Natural killer cell treated with Interleukin-12 subunit alpha and Interleukin-12 subunit beta and Interleukin-15 and Interleukin-18, amount 100 ng/mL, for 72 hours (primary cell): ENCODE results near the gene HJURP. TPM values are rescaled to one million over a fixed set of nuclear protein-coding genes. Genes with fewer than 3 reads are reported as not detected.

Experiments used
- ATAC-seq, 2 donors: fragments of 150-1000 bp; cut with Tn5 transposase in 1 of 2; sonication (Bioruptor Pico), chemical (Tn5 transposase) in 1 of 2; 2 replicates each; pipeline ENCODE4 v1.10.0; 2021
- DNase-seq: peaks from one replicate; pipeline ENCODE4 v3.0.0; 2022; ENCODE audit warnings: low spot score
- H3K27ac Mint-ChIP-seq, 2 donors: 1 replicate in 1 of 2; 2 replicates in 1 of 2; pipeline ENCODE4 v1.8.0; 2022; ENCODE audit warnings: mixed read lengths in 2 of 2, mild to moderate bottlenecking in 1 of 2, moderate library complexity in 1 of 2
- H3K27me3 Mint-ChIP-seq, 2 donors: 1 replicate in 1 of 2; 2 replicates in 1 of 2; pipeline ENCODE4 v1.8.0; 2022; ENCODE audit warnings: mixed read lengths in 2 of 2
- H3K36me3 Mint-ChIP-seq: one replicate; pipeline ENCODE4 v1.8.0; 2022; ENCODE audit warnings: mixed read lengths
- H3K4me1 Mint-ChIP-seq, 2 donors: 1 replicate in 1 of 2; 2 replicates in 1 of 2; pipeline ENCODE4 v1.8.0; 2022; ENCODE audit warnings: low read depth in 2 of 2, mixed read lengths in 2 of 2, mild to moderate bottlenecking in 1 of 2
- H3K4me3 Mint-ChIP-seq: one replicate; pipeline ENCODE4 v1.8.0; 2022; ENCODE audit warnings: mixed read lengths
- H3K9me3 Mint-ChIP-seq: 2 replicates; pipeline ENCODE4 v1.8.0; 2022; ENCODE audit warnings: mixed read lengths
- total RNA-seq, 2 donors: library from RNA; stranded (reverse); gene quantifications; one replicate each; pipeline ENCODE4 v1.2.3, GENCODE V29; 2022

HJURP gene
- total RNA-seq, 2 donors from 2014 or later, result 35.6 to 76.6 TPM

DNA sequence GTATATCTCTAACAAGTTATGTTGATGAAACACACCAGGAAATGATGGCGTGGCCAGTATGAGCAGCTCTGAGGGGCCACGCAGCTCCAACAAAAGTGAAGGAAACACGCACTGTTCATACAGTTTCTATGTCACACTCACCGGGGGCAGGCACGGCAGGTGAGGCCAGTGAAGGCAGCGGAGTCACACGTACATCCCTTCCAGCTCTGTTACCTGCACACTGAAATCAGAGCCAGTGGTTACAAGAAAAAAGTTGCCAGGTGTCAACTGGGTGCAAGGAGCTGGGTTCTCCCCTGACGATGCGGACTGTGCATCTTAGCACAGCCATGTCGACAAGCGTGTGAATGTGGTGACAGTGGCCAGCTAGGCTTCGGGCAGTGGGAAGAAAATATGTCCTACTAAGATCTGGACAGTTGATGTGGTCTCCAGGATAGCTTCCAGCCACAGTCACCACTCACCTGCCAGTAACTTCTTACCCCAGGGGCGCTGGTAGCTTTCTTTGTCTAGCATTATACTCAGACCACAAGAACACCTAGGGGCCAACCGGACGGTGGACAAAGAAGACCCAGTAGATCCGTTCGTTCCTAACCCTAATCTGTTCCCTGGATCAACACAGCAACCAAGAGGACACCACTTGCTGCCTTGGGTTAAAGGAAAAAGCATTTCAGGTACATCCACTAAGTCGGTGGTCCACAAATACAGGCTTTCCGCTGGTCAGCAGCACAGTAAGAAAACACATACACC is 10.1 kb downstream of the HJURP start:
- no peak overlapping the region for H3K27ac Mint-ChIP-seq
- DNase-seq (no peak), ATAC-seq (peak in 1 of 2 donors; percentile 16)
- H3K4me1 Mint-ChIP-seq, result peaks cover 0 to 9% of the 10 kb centered on the region in 2 donors
- H3K9me3 Mint-ChIP-seq, result no peaks in the 10 kb centered on the region
- no peaks in the 10 kb centered on the region for H3K27me3 Mint-ChIP-seq
- H3K4me3 Mint-ChIP-seq, result no peak overlapping the region
- peaks cover 14% of the 10 kb centered on the region for H3K36me3 Mint-ChIP-seq

DNA sequence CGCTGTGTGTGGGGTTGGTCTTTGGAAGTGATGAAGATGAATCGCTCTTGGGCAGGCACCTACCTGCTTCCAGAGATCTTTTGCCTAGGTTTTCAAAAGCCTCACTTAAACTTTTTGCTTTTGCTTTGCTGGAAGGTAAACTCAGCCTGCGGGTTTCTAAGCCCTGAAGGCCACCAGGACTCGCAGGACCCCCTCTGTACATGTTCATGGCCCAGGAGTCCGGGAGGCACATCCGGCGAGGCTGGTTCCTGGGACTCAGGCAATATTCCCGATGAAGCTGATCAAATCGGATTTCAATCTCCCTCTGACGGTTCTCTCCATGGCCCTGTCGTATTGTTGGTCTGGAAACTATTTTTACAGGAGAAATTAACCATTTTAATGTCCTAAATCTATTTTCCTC is 13.2 kb downstream of the HJURP start:
- DNase-seq, result no peak

DNA sequence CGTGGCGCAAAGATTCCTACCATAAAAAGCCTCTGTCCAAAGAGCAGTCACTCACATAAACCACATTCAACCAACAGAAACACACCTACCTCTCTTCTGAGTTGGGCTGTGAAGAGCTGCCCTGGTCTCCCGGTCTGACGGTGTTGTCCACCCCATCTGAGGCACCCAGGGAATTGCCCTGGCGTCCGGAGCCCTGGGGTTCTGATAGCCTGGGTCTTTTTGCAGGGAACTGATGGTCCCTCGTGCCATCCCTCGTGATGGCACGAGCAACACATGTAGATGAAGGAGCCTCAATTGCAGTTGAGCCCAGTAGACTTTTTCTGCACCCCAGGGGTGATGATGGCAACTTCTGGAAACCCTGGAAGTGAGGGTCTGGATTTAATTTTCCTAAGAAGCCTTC is 13.8 kb downstream of the HJURP start:
- no peaks in the 10 kb centered on the region for H3K27me3 Mint-ChIP-seq
- H3K27ac Mint-ChIP-seq, result no peak overlapping the region
- peaks cover 16% of the 10 kb centered on the region for H3K36me3 Mint-ChIP-seq
- ATAC-seq (no peak), DNase-seq (no peak)
- no peak overlapping the region for H3K4me3 Mint-ChIP-seq
- H3K9me3 Mint-ChIP-seq, result no peaks in the 10 kb centered on the region
- peaks cover 3 to 13% of the 10 kb centered on the region in 2 donors for H3K4me1 Mint-ChIP-seq

More for the DNA sequence above, 13.2 kb downstream of the HJURP start:
- H3K27me3 Mint-ChIP-seq, result no peaks in the 10 kb centered on the region
- H3K4me1 Mint-ChIP-seq, result peaks cover 3 to 13% of the 10 kb centered on the region in 2 donors
- no peaks in the 10 kb centered on the region for H3K9me3 Mint-ChIP-seq
- H3K36me3 Mint-ChIP-seq, result peaks cover 16% of the 10 kb centered on the region
- no peak overlapping the region for H3K27ac Mint-ChIP-seq
- no peak for ATAC-seq
- H3K4me3 Mint-ChIP-seq, result no peak overlapping the region

DNA sequence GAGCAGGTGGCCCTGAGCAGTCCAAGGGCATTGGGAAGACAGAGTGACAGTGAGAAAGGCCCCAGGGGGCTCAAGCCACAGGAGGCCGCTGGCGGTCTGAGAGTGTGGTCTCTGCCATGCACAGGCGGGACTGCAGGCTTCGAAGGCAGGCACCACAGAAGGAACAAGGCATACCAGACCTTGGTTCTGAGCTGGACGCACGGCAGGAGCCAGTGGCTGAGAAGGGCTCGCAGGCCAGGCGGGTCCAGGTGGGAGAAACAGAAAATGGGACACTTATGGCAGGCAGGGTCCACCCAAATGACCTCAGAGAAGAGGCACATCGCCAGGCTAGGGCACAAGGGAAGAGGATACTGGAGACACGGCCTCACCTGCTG is 14.9 kb downstream of the HJURP start:
- no peaks in the 10 kb centered on the region for H3K9me3 Mint-ChIP-seq
- peaks cover 16% of the 10 kb centered on the region for H3K36me3 Mint-ChIP-seq
- no peak overlapping the region for H3K4me3 Mint-ChIP-seq
- ATAC-seq (peak; percentile 25 to 33), DNase-seq (no peak)
- peaks cover 3 to 13% of the 10 kb centered on the region in 2 donors for H3K4me1 Mint-ChIP-seq
- H3K27ac Mint-ChIP-seq, result no peak overlapping the region
- no peaks in the 10 kb centered on the region for H3K27me3 Mint-ChIP-seq

DNA sequence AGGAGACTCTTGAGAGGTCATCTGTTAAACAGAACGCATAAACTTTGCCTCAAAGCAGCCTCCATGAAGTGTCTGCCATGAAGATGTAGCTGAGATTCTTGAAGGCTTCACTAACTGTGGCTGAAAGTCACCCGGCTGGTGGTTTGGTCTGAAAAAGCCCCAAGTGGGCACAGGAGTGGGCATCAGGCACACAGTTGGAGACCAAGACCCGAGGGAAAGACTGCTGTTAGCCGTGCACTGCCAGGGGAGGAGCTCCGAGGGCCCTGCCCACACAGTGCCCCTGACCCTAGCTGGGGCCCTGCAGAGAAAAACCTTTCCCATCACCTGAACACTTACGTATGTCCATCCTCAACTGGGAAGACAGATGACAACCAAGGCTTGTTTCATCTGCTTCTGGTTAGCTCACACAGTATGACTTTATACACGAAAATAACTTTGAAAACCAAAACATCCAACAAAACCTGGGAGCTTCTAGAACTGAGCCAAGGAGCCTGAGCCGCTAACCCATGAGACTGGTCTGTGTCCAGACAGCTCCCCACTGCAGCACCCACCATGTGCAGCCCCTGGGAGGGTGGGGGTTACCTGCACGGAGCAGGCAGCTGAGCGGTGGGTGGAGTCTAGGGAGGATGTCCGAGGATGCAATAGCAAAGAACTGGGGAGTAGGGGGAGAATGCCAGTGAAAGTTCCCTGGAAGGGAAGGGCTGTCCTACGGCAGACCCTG is 15.4 kb downstream of the HJURP start:
- DNase-seq (no peak), ATAC-seq (peak; percentile 27 to 53)
- Mint-ChIP-seq H3K9me3 (no peaks in the 10 kb centered on the region), H3K36me3 (peaks cover 14% of the 10 kb centered on the region), H3K4me1 (peaks cover 3 to 13% of the 10 kb centered on the region in 2 donors), H3K4me3 (no peak overlapping the region), H3K27ac (no peak overlapping the region), H3K27me3 (no peaks in the 10 kb centered on the region)

DNA sequence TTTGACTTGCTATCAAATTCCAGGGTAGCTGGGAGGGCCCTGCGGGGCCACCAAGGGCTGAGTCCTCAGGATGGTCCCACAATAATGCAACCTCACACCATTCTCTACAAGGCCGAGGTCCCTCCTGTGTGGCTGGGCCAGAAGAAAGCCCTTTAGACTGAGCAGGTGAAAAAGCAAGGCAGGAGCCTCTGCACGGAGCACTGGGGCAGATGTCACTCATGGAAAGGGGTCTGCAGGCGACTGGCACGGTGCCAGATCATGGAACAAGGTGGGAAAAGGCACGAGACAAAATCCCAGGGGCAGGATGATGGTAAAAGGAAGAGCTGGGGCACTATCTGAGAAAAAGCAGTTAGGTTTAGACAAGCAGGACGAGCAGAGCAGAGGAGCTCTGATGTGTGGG is 16.1 kb downstream of the HJURP start:
- peaks cover 8% of the 10 kb centered on the region for H3K36me3 Mint-ChIP-seq
- no peaks in the 10 kb centered on the region for H3K27me3 Mint-ChIP-seq
- no peaks in the 10 kb centered on the region for H3K9me3 Mint-ChIP-seq
- no peak overlapping the region for H3K27ac Mint-ChIP-seq
- no peak overlapping the region for H3K4me3 Mint-ChIP-seq
- DNase-seq (no peak), ATAC-seq (no peak)
- H3K4me1 Mint-ChIP-seq, result peaks cover 3 to 13% of the 10 kb centered on the region in 2 donors

DNA sequence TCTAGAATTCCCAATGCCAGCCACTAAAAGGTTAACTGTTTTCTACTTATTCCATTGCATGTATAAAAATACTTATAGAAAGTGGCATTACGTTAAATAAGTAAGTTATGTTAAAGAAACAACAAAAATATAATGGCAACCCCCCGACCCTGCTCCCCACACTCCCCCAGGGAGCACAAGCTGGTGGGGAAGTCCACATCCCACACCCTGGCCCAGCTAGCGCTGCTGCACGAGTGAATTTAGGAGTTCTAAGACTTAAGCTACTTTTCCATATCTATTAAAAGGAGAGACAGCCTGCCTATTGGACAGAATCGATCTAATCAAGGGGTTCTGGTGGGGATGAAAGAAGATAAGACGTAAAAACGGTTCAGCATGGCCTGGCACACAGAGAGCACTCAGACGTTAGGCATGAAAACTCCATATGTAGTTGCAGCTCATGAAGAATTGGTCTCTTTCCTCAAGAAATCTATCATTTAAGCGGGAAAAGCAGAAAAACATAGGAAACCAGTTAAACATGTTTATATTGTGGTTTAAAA is 16.6 kb downstream of the HJURP start:
- Mint-ChIP-seq H3K36me3 (peaks cover 7% of the 10 kb centered on the region), H3K4me3 (no peak overlapping the region), H3K27ac (no peak overlapping the region), H3K4me1 (peaks cover 3 to 13% of the 10 kb centered on the region in 2 donors), H3K27me3 (no peaks in the 10 kb centered on the region), H3K9me3 (no peaks in the 10 kb centered on the region)
- DNase-seq (no peak), ATAC-seq (no peak)

DNA sequence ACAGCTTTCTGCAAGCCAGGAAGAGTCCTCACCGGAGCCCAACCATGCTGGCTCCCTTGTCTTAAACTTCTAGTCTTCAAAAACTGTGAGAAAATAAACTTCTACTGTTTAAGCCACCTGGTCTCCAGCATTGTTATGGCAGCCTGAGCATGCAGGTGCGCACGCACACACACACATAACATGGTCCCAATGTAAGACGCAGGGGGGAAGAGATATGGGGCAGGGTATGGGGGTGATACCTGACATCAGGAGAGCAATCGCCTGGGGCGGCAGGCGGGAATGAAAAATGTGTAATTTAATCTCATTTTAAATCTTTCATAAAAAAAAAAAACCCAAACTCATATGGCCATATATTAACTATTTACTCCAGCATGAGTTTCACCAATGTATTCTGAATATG is 18.0 kb downstream of the HJURP start:
- H3K4me3 Mint-ChIP-seq, result no peak overlapping the region
- H3K9me3 Mint-ChIP-seq, result no peaks in the 10 kb centered on the region
- DNase-seq (no peak), ATAC-seq (no peak)
- H3K4me1 Mint-ChIP-seq, result peaks cover 3 to 13% of the 10 kb centered on the region in 2 donors
- H3K27ac Mint-ChIP-seq, result no peak overlapping the region
- H3K36me3 Mint-ChIP-seq, result peaks cover 7% of the 10 kb centered on the region
- no peaks in the 10 kb centered on the region for H3K27me3 Mint-ChIP-seq

DNA sequence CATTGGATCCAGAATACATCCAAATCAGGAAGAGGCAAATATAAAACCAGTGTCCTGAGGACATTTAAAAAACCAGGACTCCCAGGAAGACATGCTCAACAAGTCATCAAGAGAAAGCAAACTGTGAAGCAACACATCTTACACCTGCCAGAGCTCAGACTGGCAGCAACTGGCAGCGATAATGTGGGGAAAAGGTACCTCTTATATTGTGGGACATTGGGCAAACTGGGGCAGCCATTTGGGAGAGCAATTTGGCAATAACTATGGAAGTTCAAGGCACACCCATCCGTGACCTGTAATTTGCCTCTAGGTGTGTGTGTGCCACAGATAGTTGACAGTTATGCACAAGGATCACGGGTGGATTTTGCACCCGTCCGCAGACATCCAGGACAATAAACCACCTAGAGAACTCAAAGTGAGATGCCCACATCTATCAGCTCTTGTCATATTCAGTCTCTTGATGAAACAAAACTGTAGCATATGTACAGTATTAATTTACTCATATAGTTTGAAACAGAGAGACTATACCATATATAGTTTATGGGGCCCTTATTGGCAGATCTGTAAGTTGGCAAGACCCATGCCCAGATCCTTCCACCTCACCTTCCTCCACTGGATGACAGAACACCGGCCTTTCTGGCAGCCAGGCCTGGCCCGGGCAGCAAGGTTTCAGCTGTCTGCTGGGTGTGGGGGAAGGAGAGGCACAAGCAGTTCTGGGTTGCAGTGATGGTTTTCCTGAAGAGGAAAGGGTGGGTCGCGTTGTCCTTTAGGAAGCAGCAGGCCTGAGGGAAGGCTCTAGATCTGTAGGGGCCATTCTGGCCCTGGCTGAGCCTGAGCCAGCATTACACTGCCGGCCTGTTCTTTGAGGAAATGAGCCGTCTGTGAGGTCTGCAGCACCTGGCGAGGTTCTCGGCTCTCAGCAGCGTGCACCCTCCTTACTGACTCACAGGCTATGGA is 18.8 kb downstream of the HJURP start:
- no peaks in the 10 kb centered on the region for H3K27me3 Mint-ChIP-seq
- H3K9me3 Mint-ChIP-seq, result no peaks in the 10 kb centered on the region
- no peak overlapping the region for H3K4me3 Mint-ChIP-seq
- H3K27ac Mint-ChIP-seq, result no peak overlapping the region
- DNase-seq (no peak), ATAC-seq (no peak)
- H3K36me3 Mint-ChIP-seq, result peaks cover 7% of the 10 kb centered on the region
- H3K4me1 Mint-ChIP-seq, result peaks cover 3 to 13% of the 10 kb centered on the region in 2 donors

DNA sequence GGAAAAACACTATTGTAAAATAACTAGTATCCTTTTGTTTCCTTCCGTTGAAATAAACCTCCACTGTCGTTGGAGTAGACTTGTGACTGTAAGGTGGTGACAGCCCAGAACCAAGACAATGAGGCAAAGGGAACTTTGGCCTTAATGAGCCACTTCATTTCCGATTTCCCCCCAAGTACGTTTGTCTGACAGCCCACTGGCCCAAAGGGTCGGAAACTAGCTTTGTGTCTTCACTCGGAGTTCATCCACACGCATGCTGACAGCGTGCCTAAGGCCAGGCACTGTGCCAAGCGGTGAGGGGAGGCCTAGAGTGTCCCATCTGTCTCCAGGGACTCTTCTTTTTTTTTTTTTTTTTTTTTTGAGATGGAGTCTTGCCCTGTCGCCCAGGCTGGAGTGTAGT is 21.0 kb downstream of the HJURP start:
- Mint-ChIP-seq H3K4me1 (peaks cover 2 to 6% of the 10 kb centered on the region in 2 donors), H3K27me3 (no peaks in the 10 kb centered on the region), H3K9me3 (no peaks in the 10 kb centered on the region), H3K4me3 (no peak overlapping the region), H3K36me3 (peaks cover 5% of the 10 kb centered on the region), H3K27ac (no peak overlapping the region)
- ATAC-seq (no peak), DNase-seq (no peak)

DNA sequence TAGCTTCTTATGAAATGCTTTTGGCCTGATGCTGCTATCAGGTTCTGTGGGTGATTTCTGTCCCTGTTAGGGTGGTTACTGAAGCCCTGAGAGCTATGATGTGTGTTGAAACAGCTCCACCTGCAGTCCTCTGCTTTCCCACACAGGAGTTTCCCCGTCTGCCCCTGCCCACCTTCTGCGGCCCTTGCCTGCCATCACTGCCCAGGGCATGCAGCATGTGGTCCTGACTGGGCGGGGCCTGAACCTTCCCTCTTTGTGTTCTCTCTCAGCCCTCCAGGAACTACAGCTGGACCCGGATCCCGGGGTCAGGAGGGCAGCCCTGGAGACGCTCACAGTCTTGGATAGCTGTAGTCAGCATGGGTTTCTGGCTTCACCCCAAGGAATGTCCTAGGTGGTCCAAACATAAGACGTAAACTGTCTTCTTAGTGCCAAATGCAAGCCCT is 21.4 kb downstream of the HJURP start:
- Mint-ChIP-seq H3K36me3 (peaks cover under 1% of the 10 kb centered on the region), H3K4me1 (peaks cover 0 to 2% of the 10 kb centered on the region in 2 donors), H3K4me3 (no peak overlapping the region), H3K27ac (no peak overlapping the region), H3K9me3 (no peaks in the 10 kb centered on the region), H3K27me3 (no peaks in the 10 kb centered on the region)
- ATAC-seq, result peak in 1 of 2 donors; percentile 40
- DNase-seq, result no peak

DNA sequence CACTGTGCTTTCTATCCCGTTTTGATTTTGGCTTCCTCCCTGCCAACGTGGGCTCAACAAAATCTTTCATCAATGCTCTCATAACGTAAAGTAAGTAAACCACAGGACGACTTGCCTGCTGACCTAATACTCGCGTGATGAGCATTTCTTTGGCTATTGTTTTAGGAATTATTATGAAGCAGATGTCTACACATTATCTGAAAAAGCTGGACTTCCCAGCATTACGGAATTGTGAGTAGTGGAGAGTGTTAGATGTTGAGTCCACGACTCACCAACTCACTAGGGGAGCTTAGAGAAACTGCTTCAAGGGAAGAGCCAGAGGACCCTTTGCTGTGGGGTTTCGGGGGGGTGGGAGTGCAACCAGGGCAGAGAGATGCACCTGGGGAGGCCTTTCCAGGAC is 21.9 kb downstream of the HJURP start:
- no peaks in the 10 kb centered on the region for H3K36me3 Mint-ChIP-seq
- H3K27ac Mint-ChIP-seq, result no peak overlapping the region
- H3K27me3 Mint-ChIP-seq, result no peaks in the 10 kb centered on the region
- ATAC-seq, result no peak
- H3K4me1 Mint-ChIP-seq, result no peaks in the 10 kb centered on the region
- H3K9me3 Mint-ChIP-seq, result no peaks in the 10 kb centered on the region
- no peak for DNase-seq
- no peak overlapping the region for H3K4me3 Mint-ChIP-seq

DNA sequence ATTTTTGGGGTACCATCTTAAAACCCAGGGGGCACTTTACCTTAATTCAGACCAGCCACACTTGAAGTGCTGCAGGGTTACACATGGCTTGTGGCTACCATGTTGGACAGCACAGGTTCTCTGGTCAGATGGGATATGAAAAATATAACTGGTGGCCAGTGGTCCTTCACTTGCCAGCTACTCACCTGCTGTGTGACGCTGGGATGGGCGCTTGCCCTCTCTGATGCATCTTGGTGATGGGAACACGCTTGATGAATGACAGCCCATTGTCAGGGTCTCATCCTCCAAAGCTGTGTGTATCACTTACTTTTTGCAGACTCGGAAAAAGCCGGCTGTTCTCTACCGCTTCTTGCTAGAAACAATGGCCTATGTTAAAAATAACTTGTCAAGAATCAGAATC is 22.5 kb downstream of the HJURP start:
- Mint-ChIP-seq H3K36me3 (no peaks in the 10 kb centered on the region), H3K27me3 (no peaks in the 10 kb centered on the region), H3K9me3 (no peaks in the 10 kb centered on the region), H3K27ac (no peak overlapping the region), H3K4me3 (no peak overlapping the region), H3K4me1 (no peaks in the 10 kb centered on the region)
- no peak for DNase-seq
- ATAC-seq, result no peak
